HG03457 (cell line): ENCODE results near the gene LEFTY2.
A peak's percentile ranks its signal among the peaks of the same experiment; 100 is the strongest.
"Not testable (repeated sequence)": the region's sequence is repeated elsewhere in the genome, so short reads cannot be mapped to it uniquely, and the experiment has no call there.

Experiments
- ATAC-seq: cut with Tn5 transposase; IDR thresholded peaks from one replicate; pipeline ENCODE4 v1.9.1; 2021; ENCODE audit warnings: moderate number of reproducible peaks; ENCODE audit not compliant: unreplicated experiment

Gene LEFTY2

DNA sequence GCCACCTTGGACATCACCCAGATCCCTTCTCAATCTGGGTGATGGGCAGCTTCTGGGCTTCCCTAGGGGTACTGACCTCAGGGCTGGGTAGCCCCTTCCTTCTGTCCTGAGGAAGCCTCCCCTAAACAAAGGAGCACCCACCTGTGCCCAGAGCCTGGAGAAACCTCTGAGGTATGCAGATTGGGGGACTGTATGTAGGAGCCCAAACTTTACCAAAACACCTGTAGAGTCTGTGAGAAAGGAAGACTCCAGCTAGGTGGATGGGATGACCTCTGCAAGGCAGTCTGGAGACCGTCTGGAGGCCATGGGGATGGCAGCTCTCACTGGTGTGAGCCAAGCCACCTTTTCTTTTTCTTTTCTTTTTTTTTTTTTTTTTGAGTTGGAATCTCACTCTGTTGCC is 13.7 kb upstream of the LEFTY2 start:
- no peak for ATAC-seq

DNA sequence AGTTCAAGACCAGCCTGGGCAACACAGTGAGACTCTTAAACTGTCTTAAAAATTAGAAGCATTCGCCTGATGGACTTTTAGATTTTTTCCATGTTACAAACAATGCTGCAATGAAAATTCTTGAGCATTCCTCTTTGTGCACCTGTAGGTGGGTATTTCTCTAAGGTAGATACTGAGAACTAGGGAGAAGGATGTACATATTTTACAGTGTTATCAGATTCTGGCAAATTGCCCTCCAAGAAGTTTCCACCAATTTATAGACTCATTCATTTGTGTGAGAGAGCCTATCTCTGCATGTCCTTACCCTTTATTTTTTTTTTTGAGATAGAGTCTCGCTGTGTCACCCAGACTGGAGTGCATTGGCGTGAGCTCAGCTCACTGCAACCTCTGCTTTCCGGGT is 12.3 kb upstream of the LEFTY2 start:
- no peak for ATAC-seq

DNA sequence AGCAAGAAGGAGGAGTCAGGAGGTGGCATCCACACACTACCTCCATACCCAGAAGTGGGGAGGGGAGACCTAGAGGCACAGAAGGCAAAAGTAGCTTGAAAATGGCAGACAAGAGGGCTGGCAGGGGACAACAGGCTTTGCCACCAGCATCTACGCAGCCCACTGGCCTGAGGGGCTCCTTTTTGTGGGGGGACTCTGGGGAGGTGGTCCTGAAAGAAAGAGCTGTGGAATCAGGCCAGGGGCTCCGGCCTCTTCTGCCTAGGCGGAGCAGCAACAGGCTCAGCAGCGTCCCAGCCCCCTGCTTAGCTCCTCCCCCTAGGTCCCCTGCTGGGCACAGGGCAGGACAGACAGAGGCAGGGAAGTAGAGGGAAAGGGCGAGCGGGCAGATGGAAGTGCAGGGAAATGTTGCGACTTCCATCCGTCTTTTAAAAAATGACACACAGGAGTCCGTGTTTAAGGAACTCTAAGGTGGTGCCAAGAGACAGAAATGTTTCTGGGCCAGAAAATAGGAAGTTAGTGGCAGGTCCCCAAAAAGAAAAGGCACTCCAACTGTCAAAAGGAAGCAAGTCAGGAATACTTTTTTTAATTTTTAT is 10.0 kb upstream of the LEFTY2 start:
- no peak for ATAC-seq

DNA sequence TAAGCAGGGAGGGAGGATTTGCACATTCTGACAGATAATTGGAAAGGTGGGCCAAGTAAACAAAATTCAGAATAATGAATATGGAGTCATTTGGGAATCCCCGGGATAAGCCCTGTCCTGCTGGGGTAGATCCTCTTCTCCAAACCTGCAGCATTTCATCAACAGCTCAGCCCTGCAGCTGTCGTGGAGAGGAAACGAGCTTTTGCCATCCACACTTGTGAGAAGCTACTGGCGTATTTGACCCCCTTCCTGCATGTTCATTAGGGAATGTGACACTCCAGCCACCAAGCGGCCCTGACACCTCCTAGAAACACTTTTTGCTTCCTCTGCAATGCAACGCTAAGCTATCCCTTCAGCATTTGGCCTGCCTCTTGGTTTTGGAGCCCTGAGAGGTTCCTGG is 8.0 kb upstream of the LEFTY2 start:
- ATAC-seq = no peak

DNA sequence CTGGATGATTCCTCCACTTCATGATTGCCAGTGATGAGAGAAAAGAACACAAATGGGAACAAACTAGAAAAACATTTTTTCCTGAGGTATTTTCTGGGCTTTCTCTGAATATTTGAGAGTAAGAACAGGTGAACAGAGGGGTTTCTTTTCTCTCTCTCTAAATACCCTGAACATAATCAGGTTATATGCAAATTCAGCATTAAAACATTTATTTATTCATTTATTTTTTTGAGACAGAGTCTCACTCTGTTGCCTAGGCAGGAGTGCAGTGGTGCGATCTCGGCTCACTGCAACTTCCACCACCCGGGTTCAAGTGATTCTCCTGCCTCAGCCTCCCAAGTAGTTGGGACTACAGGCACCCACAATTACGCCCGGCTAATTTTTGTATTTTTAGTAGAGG is 5.8 kb upstream of the LEFTY2 start:
- no peak for ATAC-seq

DNA sequence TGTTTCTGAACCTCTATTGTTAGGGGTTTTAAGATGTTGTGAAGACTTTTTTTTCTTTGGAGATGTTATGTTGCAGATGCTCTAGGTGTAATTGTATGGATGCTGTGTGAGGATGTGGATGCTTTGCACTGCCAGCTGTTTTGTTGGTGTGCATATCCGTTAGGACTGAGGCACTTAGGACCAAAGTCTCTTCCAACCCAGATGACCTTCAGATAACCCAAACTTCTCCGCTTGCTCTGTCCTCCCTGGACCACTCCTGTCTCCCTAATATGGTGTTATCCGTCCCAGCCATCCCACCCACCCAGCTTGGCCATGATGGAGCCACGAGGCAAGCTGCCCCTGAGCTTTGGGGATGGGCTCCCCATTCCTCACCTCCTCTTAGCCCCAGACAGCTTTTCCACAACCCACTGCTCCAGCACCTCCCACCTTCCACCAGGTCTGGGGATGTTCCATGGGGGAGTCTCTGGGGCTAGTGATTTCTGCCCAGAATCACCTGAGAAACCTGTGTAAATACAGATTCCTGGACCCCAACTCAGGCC is 5.1 kb upstream of the LEFTY2 start:
- no peak for ATAC-seq

DNA sequence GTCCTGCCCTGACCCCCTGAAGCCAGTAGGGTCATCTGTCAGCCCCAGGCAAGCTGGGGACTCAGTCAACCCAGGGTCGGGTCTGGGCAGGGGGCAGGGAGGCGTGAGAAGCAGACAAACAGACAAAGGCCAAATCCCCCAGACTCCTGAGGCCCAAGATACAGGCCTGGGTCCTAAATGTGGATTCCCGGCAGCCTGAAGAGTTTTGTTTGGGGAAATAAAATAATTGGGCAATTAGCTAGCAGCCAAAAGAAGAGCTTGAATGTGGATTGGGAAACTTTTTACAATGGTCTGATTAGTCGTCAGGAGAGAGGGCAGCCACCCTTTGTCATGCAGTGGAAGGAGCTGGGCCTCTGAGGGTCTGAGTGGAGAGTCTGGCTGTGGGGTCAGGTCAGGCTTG is 4.5 kb upstream of the LEFTY2 start:
- ATAC-seq = no peak

DNA sequence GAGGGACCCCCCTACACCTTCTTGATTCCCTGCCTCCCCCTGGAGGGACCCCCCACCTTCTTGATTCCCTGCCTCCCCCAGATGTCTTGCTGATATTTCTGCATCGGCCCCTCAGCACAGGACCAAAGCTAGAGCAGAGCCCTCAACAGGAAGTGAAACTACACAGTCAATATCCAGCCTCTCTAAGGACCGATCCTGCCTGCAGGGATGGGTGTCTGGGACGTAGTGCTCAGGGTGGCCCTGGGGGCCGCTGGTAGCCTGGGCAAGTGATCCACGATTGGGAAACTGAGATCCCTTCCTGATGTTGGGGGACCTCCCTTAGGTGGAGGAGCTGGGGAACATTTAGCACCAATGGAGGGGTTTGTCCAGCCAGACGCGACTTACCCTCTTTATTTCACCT is 3.9 kb upstream of the LEFTY2 start:
- ATAC-seq = no peak

DNA sequence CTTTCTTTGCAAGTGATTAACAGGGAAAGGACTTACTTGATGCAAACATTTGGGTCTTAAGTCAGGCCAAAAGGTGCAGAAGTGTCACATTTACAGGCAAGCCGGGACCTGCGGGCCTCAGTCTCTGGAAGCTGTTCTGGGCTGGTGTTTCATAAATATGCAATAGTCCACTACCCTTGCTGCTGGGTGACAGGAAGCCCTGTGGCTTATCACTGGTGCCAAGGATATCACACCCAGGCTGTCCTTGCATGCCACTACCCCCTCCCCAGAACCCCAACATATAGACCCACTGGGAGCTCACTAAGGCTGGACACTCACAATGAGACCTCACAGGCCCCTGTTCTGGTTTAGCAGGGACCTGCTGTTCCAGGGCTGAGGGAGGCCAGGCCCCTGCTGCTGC is 3.4 kb upstream of the LEFTY2 start:
- no peak for ATAC-seq

DNA sequence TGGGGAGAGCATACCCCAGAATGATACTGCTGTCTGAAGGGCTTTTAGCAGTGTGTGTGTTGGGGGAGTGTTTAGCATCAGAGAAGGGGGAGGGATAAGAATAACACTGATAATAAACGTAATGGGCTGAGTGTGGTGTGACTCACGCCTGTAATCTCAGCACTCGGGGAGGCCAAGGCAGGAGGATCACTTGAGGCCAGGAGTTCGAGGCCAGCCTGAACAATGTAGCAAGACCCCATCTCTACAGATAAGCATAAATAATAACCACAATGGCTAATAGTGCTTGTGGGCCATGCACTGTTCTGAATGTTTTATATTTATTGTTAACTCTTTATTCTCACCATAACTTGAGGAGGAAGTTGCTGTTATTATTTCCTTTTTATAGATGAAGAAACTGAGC is 2.6 kb upstream of the LEFTY2 start:
- no peak for ATAC-seq

DNA sequence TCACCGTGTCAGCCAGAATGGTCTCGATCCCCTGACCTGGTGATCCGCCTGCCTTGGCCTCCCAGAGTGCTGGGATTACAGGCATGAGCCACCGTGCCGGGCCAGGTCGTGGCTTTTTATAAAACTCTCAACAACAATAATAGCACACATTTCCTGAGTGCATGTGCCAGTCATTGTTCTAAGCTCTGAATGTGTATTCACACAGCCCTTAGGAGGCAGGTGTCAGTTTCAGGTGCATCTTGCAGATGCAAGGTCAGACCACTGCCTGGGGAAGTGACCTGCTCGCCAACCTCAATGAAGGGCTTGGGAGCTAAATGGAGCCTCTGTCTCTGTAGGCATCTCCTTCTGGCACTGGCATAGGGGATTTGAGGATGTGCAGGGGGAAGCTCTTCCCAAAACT is 1.6 kb upstream of the LEFTY2 start:
- ATAC-seq = peak; percentile 48

DNA sequence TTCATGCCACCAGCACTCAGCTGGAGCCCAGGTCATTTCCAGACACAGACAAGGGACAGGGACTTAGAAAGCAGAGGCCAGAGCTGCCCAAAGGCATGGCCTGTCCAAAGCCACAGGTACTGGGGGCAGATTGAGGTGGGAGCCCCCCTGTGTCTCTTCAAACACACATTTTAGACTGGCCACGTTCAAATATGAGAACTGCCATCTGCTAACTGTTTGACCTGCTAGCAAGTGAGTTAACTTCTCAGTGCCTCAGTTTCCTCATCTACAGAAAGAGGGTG is 862 bp upstream of the LEFTY2 start:
- no peak for ATAC-seq

DNA sequence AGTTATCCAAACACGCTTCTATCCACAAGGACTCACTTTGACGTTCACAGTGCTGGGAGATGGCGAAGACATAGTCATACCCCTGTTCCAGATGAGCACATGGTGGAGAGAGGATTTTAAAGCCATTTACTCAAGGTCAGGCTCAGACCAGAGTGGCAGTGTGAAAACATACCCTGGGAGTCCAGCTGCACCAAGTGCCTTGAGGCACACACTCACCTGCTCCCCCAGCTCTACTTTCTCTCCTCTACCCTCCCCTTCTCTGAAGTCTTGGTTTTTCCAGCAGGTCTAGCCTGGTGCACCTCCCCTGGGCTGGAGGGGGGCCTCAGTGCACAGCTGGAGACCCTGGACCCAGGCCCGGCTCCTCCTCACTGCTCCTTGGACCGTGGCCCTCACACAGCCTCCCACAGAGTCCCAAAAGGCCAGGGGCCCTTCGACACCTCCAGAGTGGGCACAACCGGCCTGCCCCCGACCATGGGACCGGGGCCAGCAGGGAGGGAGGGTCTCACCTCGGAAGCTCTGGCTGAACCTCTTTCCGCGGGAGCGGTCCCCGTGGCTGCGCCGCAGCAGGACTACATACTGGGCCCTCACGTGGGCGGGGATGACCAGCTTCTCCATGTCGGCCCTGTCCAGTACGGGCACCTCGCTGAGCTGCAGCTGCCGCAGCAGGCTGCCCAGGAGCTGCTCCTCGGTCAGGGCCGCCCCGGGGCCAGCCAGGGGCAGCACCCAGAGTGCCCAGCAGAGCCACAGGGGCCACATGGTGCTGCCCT is 452 bp downstream of the LEFTY2 start:
- ATAC-seq = no peak

DNA sequence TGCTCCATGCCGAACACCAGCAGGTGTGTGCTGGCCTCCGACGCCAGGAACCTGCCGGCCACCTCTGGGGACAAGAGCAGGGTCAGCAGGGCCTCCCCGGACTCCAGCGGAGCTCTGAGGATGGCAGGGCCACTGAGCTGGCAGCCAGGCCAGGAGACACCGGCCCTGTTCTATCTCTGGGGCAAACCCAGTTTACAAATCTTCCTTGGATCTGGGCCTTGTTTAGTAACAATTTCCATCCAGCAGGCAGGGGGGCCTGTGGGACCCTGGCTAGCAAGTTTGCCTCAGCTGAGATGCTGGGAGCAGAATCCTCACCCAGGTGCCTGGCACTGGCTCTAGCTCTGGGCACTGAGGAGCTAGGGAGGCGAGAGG is 1.1 kb downstream of the LEFTY2 start:
- ATAC-seq = not testable (repeated sequence)

DNA sequence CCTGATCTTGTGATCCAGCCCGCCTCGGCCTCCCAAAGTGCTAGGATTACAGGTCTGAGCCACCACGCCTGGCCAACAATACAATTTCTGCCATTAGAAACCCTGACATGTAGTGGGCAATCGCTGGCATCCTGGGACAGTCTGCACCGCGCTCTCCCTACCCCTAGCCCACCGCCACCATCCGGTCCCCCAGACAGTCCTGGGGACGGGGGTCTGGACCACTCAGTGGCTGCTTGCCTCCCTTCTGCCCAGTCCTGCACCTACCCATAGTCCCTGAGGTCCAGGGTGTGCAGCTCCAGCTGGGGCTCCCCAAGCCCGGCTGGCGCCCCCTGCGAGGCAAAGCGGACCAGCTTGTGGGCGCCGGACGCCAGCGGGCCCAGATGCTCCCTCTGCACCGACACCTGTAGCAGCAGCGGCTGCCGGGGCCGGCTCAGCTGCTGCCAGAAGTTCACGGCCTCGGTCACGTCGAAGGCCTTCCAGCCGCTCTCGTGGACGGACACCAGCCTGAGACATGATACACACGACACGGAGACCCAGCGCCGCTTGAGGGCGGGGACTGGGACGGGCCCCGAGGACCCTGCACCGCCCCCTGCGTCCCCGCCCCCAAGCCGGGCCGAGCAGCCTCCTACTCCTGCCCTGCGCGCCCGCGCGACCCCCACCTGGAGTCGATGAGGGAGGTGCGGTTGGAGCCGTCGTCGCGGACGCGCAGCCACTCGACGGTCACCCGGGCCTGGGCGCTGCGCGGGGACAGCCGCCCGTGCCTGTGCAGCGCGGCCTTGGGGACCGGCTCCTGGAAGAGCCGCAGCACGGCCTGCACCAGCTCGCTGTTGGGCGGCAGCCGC is 1.7 kb downstream of the LEFTY2 start:
- ATAC-seq = not testable (repeated sequence)

DNA sequence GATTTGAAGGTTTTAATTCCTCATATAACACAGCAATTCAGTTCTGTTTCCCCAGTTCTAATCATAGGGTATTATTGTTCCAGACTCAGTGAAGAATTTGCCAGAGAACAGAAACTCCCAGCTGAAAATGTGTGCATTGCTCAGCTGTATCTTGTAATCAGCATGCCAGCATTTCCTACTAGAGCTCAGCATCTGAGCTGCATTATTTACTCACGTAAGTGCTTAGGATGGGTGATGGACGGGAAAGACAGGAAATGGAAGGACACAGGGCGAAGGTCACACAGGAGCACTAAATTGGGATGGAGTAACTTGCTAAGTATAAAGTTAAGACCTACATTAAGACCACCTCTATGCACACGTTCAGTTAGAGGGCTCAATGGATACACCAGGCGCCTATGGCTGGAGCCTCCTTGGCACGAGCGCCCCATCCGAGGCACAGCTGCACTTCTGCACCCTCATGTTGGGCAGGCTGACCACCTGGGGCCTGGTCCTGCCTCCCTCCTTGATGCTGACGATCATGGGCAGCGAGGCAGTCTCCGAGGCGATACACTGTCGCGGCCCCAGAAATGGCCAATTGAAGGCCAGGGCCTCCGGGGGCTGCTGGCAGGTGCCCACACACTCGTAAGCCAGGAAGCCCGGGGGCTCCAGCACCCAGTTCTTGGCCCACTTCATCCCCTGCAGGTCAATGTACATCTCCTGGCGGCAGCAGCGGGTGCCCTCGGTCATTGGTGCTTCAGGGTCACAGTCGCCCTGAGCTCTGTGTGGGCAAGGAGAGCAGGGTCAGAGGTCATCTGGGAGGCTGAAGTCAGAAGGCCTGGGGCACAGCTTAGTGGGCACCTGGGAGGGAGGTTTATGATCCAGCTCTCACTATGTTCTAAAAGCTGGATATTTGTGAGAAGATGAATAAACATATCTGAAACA is 3.7 kb downstream of the LEFTY2 start:
- no peak for ATAC-seq

DNA sequence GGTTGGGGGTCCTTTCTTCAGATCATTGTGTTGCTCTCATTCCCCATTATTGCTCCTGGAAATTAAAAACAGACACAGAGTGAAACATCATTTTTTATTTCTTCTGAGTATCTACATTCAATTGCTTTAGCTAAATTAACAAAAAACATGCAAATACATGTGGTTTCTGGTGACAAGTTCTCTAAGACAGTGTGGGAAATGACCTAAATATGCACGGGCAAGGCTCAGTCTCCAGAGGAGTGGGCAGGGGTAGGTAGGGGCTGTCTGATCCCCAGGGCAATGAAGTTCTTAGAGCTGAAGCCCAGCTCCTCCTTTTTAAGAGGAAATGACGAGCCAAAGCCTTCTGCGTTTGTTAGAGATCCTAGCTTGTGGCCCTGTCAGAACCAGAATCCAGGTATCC is 4.5 kb downstream of the LEFTY2 start:
- ATAC-seq = no peak

DNA sequence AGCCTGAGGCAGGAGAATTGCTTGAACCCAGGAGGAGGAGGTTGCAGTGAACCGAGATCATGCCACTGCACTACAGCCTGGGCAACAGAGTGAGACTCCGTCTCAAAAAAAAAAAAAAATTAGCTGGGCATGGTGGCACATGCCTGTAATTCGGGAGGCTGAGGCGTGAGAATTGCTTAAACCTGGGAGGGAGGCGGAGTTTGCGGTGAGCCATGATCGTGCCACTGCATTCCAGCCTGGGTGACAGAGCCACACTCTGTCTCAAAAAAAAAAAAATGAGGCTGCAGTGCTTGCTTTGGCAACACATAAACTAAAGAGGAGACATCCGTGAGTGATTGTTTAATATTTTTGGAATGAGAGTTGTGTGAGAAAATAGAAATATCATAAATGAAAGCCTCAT is 4.9 kb downstream of the LEFTY2 start:
- not testable (repeated sequence) for ATAC-seq

DNA sequence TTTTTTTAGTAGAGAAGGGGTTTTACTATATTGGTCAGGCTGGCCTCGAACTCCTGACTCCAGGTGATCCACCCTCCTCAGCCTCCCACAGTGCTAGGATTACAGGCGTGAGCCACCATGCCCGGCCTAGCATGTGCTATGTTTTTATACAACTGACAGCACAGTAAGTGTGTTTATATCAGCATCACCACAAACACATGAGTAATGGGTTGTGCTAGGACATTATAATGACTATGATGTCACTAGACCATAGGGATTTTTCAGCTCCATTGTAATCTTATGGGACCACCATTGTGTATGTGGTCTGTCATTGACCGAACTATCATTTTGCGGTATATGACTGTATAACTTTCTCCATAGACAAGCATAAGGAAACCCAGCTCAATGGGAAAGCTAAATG is 6.3 kb downstream of the LEFTY2 start:
- no peak for ATAC-seq

DNA sequence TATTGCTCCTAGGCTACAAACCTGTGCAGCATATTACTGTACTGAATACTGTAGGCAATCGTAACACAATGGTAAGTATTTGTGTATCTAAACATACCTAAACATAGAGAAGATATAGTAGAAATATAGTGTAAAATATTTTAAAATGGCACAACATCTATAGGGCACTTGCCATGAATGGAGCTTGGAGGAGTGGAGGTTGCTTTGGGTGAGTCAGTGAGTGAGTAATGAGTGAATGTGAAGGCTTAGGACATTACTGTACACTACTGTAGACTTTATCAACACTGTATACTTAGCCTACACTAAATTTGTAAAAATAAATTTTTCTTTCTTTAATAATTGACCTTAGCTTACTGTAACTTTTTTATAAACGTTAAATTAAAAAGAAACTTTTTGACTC is 7.9 kb downstream of the LEFTY2 start:
- ATAC-seq = no peak
